GM13976 (cell line): ENCODE data around the gene TPSB2.
"Not testable (repeated sequence)": the region's sequence is repeated elsewhere in the genome, so short reads cannot be mapped to it uniquely, and the experiment has no call there.

ENCODE experiments used
- DNase-seq: peaks from one replicate; pipeline ENCODE4 v3.0.0; 2012; ENCODE audit warnings: low spot score
- in situ Hi-C: fragments of 300-500 bp; cut with MboI; formaldehyde crosslinking; loops from one replicate; pipeline ENCODE4 v1.12.0; 2022; ENCODE audit warnings: low sequenced_read_pairs, mixed read lengths, inconsistent platforms; ENCODE audit not compliant: unreplicated experiment
- TF ChIP-seq, protein P1 (sequence below): IDR thresholded peaks from 2 replicates; pipeline ENCODE4 v1.5.1; 2012; ENCODE audit warnings: borderline replicate concordance, mild to moderate bottlenecking; ENCODE audit not compliant: insufficient read depth; ENCODE audit errors: extremely low read depth, missing control alignments, control extremely low read depth

Gene TPSB2

DNA sequence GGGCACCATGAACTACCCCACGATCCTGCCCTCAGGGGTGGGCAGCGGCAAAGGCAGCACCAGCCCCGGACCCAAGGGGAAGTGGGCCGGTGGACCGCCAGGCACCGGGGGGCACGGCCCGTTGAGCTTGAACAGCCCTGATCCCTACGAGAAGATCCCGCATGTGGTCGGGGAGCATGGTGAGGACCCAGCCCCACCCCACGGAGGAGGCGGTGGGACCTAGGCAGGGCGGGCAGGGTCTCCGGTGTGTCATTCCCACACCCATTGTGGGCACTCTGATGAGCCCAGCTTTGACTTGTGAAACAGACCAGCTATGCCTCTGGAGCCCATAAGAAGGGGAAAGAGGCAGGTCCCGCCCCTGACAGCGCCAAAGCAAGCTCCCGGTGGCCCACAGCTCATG, 27.7 kb downstream of the TPSB2 start:
- TF ChIP-seq, protein P1, sequence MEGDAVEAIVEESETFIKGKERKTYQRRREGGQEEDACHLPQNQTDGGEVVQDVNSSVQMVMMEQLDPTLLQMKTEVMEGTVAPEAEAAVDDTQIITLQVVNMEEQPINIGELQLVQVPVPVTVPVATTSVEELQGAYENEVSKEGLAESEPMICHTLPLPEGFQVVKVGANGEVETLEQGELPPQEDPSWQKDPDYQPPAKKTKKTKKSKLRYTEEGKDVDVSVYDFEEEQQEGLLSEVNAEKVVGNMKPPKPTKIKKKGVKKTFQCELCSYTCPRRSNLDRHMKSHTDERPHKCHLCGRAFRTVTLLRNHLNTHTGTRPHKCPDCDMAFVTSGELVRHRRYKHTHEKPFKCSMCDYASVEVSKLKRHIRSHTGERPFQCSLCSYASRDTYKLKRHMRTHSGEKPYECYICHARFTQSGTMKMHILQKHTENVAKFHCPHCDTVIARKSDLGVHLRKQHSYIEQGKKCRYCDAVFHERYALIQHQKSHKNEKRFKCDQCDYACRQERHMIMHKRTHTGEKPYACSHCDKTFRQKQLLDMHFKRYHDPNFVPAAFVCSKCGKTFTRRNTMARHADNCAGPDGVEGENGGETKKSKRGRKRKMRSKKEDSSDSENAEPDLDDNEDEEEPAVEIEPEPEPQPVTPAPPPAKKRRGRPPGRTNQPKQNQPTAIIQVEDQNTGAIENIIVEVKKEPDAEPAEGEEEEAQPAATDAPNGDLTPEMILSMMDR, result no peak
- in situ Hi-C loops, result loop anchor here (25.0 kb wide), 1 partner anchor 110 kb away; the partner anchor contains the start of gene UBE2I
- no peak for DNase-seq

DNA sequence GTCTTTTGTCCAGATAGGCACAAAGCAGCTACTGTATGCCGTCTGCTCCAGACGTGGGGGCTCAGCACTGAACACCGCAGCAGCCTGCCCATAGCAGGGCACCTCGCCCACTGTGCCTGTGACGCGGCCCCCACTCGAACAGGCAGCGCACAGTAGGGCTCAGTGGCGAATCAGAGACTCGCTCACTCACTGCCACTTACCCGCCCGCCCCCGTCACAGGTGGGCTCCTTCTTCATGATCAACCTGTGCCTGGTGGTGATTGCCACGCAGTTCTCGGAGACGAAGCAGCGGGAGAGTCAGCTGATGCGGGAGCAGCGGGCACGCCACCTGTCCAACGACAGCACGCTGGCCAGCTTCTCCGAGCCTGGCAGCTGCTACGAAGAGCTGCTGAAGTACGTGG, 28.5 kb downstream of the TPSB2 start:
- TF ChIP-seq, protein P1, result no peak
- in situ Hi-C loops, result loop anchor here (25.0 kb wide), 1 partner anchor 111 kb away; the partner anchor contains the start of gene UBE2I
- no peak for DNase-seq

DNA sequence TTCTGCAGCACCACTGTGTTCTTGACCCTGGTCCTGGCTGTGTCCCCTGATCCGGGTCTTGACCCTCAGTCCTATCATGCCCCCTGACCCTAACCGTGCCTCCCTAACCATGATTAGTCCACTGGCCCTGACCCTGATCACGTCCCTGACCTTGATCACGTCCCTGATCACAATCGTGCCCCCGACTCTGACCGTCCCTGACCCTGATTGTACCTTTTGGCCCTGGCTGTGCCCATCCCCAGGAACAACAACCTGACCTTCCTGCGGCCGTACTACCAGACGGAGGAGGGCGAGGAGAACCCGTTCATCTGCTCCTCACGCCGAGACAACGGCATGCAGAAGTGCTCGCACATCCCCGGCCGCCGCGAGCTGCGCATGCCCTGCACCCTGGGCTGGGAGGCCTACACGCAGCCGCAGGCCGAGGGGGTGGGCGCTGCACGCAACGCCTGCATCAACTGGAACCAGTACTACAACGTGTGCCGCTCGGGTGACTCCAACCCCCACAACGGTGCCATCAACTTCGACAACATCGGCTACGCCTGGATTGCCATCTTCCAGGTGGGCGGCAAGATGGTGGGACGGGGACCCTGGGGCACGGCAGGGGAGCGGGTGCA, 29.9 kb downstream of the TPSB2 start:
- TF ChIP-seq, protein P1, result no peak
- in situ Hi-C loops, result loop anchor here (25.0 kb wide), 1 partner anchor 112 kb away; the partner anchor contains the start of gene UBE2I
- DNase-seq, result no peak

DNA sequence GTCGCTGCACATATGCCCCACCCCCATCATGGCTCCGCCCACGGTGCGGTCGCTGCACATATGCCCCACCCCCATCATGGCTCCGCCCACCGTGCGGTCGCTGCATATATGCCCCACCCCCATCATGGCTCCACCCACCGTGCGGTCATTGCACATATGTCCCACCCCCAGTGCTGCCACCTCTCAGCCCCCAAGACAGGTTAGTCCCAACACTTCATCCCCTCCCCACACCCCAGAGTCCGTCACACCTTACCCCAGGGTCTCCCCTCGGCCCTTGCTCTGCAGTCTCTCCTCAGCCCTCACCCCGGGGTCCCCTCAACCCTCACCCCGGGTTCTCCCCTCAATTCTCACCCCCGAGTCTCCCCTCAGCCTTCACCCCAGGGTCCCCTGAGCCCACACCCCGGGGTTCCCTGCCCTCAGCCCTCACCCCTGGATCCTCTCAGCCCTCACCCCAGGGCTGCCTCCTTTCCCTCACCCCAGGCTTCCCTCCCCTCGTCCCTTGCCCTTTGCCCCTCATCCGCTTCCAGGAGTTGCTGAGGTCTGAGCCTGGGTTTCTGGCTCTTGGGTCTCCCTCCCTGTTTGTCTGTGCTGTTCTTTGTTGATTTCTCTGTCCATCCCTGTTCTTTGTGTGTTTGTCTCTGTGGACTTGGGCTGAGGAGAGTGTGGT, 30.5 kb downstream of the TPSB2 start:
- in situ Hi-C loops, result loop anchor here (25.0 kb wide), 1 partner anchor 113 kb away; the partner anchor contains the start of gene UBE2I
- TF ChIP-seq, protein P1, result no peak

DNA sequence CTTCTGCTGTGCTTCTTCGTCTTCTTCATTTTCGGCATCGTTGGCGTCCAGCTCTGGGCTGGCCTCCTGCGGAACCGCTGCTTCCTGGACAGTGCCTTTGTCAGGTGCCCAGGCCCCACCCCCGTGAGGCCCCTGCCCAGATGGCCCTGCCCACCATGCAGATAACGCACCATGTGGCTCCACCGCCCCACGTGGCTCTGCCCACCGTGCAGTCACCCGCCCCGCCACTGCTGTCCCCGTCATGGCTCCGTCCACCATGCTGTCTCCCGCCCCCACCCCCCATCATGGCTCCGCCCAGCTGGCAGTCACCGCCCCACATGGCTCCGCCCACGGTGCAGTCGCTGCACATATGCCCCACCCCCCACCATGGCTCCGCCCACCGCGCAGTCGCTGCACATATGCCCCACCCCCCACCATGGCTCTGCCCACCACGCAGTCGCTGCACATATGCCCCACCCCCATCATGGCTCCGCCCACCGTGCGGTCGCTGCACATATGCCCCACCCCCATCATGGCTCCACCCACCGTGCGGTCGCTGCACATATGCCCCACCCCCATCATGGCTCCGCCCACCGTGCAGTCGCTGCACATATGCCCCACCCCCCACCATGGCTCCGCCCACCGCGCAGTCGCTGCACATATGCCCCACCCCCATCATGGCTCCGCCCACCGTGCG, 31.2 kb downstream of the TPSB2 start:
- DNase-seq, in situ Hi-C loops: not testable (repeated sequence)

More for the DNA sequence above, 30.5 kb downstream of the TPSB2 start:
- no peak for DNase-seq

DNA sequence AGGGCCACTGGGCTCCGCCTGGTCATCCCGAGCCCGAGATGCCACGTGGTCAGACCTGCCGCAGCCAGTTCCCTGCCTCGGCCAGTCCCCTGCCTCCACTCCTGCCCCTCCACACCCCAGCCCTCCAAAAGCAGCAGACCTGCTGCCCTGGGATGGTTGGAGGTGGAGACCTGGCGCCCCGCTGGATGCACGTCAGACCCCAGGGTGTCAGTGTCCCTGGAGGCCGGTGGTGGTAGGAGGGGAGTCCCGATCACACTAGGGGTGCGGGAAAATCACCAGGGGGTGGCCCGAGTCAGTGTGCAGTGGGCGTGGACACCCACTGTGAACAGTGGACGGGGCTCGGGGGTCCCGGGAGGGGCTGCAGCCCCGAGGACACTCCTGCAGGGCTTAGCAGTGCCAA, 31.8 kb downstream of the TPSB2 start:
- in situ Hi-C loops, result no loop called here
- DNase-seq, result no peak
- TF ChIP-seq, protein P1, result no peak
